Smooth muscle cell (in vitro differentiated cells): ENCODE data around the gene PRKN. TPM values are rescaled to one million over a fixed set of nuclear protein-coding genes. Genes with fewer than 3 reads are reported as not detected.
"Not testable (repeated sequence)": the region's sequence is repeated elsewhere in the genome, so short reads cannot be mapped to it uniquely, and the experiment has no call there.

Source experiments
- DNase-seq: peaks from one replicate; lab custom pipeline; 2025; ENCODE audit not compliant: unreplicated experiment; lab: John Stamatoyannopoulos, UW
- H2AFZ ChIP-seq: fragments of 200-600 bp; sonication (generic); 2 replicates; pipeline ENCODE4 v1.6.0; 2016; ENCODE audit warnings: antibody characterized with exemption, low read depth, mild to moderate bottlenecking
- H3F3A ChIP-seq: fragments of 200-600 bp; sonication (generic); 2 replicates; pipeline ENCODE4 v1.6.0; 2017; ENCODE audit warnings: antibody characterized with exemption, low read depth
- H3K27ac ChIP-seq: fragments of 200-600 bp; sonication (generic); 2 replicates; pipeline ENCODE4 v1.5.1; 2016; ENCODE audit warnings: low read depth, mild to moderate bottlenecking
- H3K27me3 ChIP-seq: fragments of 200-600 bp; sonication (generic); 2 replicates; pipeline ENCODE4 v1.6.1; 2016; ENCODE audit warnings: low read depth, mild to moderate bottlenecking
- H3K36me3 ChIP-seq: fragments of 200-600 bp; sonication (generic); 2 replicates; pipeline ENCODE4 v1.5.1; 2016; ENCODE audit warnings: low read depth
- H3K4me1 ChIP-seq: fragments of 200-600 bp; sonication (generic); 2 replicates; pipeline ENCODE4 v1.5.1; 2016; ENCODE audit warnings: low read depth
- H3K4me2 ChIP-seq: fragments of 200-600 bp; sonication (generic); 2 replicates; pipeline ENCODE4 v1.6.0; 2016; ENCODE audit warnings: mild to moderate bottlenecking
- H3K4me3 ChIP-seq: fragments of 200-600 bp; sonication (generic); 2 replicates; pipeline ENCODE4 v1.5.1; 2016; ENCODE audit warnings: mild to moderate bottlenecking
- H3K79me2 ChIP-seq: fragments of 200-600 bp; sonication (generic); 2 replicates; pipeline ENCODE4 v1.6.0; 2016; ENCODE audit warnings: low read depth, mild to moderate bottlenecking
- H3K9ac ChIP-seq: fragments of 200-600 bp; sonication (generic); 2 replicates; pipeline ENCODE4 v1.6.0; 2016; ENCODE audit warnings: low read depth
- H3K9me3 ChIP-seq: fragments of 200-600 bp; sonication (generic); replicated peaks from 2 replicates; pipeline ENCODE4 v1.5.1; 2016; ENCODE audit warnings: low read depth
- H4K20me1 ChIP-seq: fragments of 200-600 bp; sonication (generic); 2 replicates; pipeline ENCODE4 v1.6.0; 2016; ENCODE audit warnings: low read depth
- CTCF ChIP-seq: fragments of 200-600 bp; sonication (generic); IDR thresholded peaks from 2 replicates; pipeline ENCODE4 v1.5.1; 2017; ENCODE audit warnings: borderline replicate concordance, mild to moderate bottlenecking, antibody characterized with exemption; ENCODE audit not compliant: insufficient read depth, poor library complexity, severe bottlenecking
- WGBS: methylation state at CpG from one replicate; pipeline ENCODE4 v1.1.7; 2016; ENCODE audit warnings: low lambda C conversion rate; 5-methylcytosine and 5-hydroxymethylcytosine counted together
- polyA plus RNA-seq: library from polyadenylated mRNA; unstranded; fragments of >200 nt; fragmentation: Nextera tagmentation; extraction: Ambion mirVana; gene quantifications from 2 replicates; pipeline ENCODE4 v1.2.1, GENCODE V29; 2016
- total RNA-seq: library from RNA; depleted of rRNA; stranded (reverse); fragments of >200 nt; gene quantifications from 2 replicates; pipeline ENCODE4 v1.2.3, GENCODE V29; 2014

The PRKN gene
- total and polyA plus RNA-seq, 2 experiments from 2014 or later: 0.81 to 5.1 TPM

- no peak overlapping the region for H3K27ac ChIP-seq
- H3K4me1 ChIP-seq: no peaks in the 10 kb centered on the region
- H3K4me3 ChIP-seq: no peak overlapping the region
- no peaks in the 10 kb centered on the region for H3F3A ChIP-seq
- 57% methylated on average over 9 of the region's 9 CpGs for WGBS
- no peak for TF ChIP-seq CTCF
- H3K36me3 ChIP-seq: no peaks in the 10 kb centered on the region
- no peak overlapping the region for H3K9ac ChIP-seq
- no peak overlapping the region for H2AFZ ChIP-seq
- H3K27me3 ChIP-seq: no peaks in the 10 kb centered on the region
- no peak for DNase-seq
- no peaks in the 10 kb centered on the region for H3K79me2 ChIP-seq
- H3K4me2 ChIP-seq: no peak overlapping the region
- H3K9me3 ChIP-seq: no peaks in the 10 kb centered on the region
- H4K20me1 ChIP-seq: no peaks in the 10 kb centered on the region
These were observed 195.1 kb downstream of the PRKN start for GRCh38 chr6:162532283-162533008.

- 61% methylated on average over 4 of the region's 4 CpGs for WGBS
- H4K20me1 ChIP-seq, H3K36me3 ChIP-seq, H3K9ac ChIP-seq, H3K4me3 ChIP-seq, H3K79me2 ChIP-seq, H3K27me3 ChIP-seq, H3F3A ChIP-seq, H3K27ac ChIP-seq, H3K9me3 ChIP-seq, DNase-seq, H3K4me2 ChIP-seq, H2AFZ ChIP-seq, H3K4me1 ChIP-seq: not testable (repeated sequence)
These were observed 196.2 kb downstream of the PRKN start for GRCh38 chr6:162531391-162531790.

GRCh38 chr6:162528538-162528937, 199.0 kb downstream of the PRKN start:
- Histone ChIP-seq H3K36me3 (no peaks in the 10 kb centered on the region), H3K9ac (no peak overlapping the region), H3K4me1 (no peaks in the 10 kb centered on the region), H3K4me2 (no peak overlapping the region), H3K79me2 (no peaks in the 10 kb centered on the region), H3K27ac (no peak overlapping the region), H2AFZ (no peak overlapping the region), H4K20me1 (no peaks in the 10 kb centered on the region), H3F3A (no peaks in the 10 kb centered on the region), H3K9me3 (no peaks in the 10 kb centered on the region), H3K27me3 (no peaks in the 10 kb centered on the region), H3K4me3 (no peak overlapping the region)
- TF ChIP-seq CTCF: no peak
- WGBS: 84% methylated on average over 6 of the region's 6 CpGs
- DNase-seq: no peak

GRCh38 chr6:162526960-162527359, 200.6 kb downstream of the PRKN start:
- no peak overlapping the region for H3K9ac ChIP-seq
- no peaks in the 10 kb centered on the region for H3K4me1 ChIP-seq
- H3K36me3 ChIP-seq: no peaks in the 10 kb centered on the region
- no peak for TF ChIP-seq CTCF
- H3K27me3 ChIP-seq: no peaks in the 10 kb centered on the region
- 82% methylated on average over 7 of the region's 7 CpGs for WGBS
- H3K9me3 ChIP-seq: no peaks in the 10 kb centered on the region
- no peaks in the 10 kb centered on the region for H3F3A ChIP-seq
- H4K20me1 ChIP-seq: no peaks in the 10 kb centered on the region
- no peak overlapping the region for H3K27ac ChIP-seq
- H2AFZ ChIP-seq: no peak overlapping the region
- DNase-seq: no peak
- no peak overlapping the region for H3K4me2 ChIP-seq
- no peaks in the 10 kb centered on the region for H3K79me2 ChIP-seq
- no peak overlapping the region for H3K4me3 ChIP-seq
